ENCODE data around the gene GNG4. TPM values are rescaled to one million over a fixed set of nuclear protein-coding genes. Genes with fewer than 3 reads are reported as not detected.

The GNG4 gene
- total and polyA plus RNA-seq, 2 donors (not counting 1 experiment from before 2014, with no cell fraction given), result 0.52 TPM; not detected in 1

DNA sequence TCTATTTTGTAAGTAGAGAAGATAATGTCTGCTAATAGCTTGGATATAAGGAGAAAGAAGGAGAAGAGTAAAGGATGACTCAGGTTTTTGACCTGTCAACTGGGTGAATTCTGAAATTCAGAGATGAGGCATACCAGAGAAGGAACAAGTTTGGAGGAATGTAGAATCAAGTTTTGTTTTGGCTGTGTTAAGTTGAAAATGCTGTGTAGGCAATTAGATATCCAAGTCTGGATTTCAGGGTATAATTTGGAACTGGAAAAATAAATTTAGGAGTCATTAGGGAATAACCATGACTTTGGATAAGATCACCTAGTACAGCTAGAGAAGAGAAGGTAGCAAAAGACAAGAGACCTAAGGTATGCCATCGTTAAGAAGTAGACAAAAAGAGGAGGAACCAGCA lies 22.4 kb upstream of the GNG4 start:
- ATAC-seq (ENCODE audit: low read depth) (no peak), DNase-seq (no peak)
- no peak overlapping the region for H3K27ac ChIP-seq (ENCODE audit: low read length in 2 of 2)
- Mint-ChIP-seq H3K4me1 (no peaks in the 10 kb centered on the region), H3K9me3 (ENCODE audit: insufficient read depth) (peaks cover 37% of the 10 kb centered on the region), H3K27ac (no peak overlapping the region), H3K27me3 (no peaks in the 10 kb centered on the region), H3K4me3 (no peak overlapping the region)
- CTCF ChIA-PET, result no interaction called here
- H3K4me3 ChIP-seq (ENCODE audit: control extremely low read depth in 1 of 5, extremely low read depth in 1 of 5, insufficient read depth in 1 of 5, low read depth in 2 of 5, low read length in 4 of 5), result no peak overlapping the region
- WGBS (ENCODE audit: insufficient coverage), result 100% methylated on average over 1 of the region's 1 CpG
- no peak overlapping the region for H2AFZ ChIP-seq (ENCODE audit: insufficient read depth, low read depth, low read length, poor library complexity, severe bottlenecking)
- POLR2A ChIA-PET, result no interaction called here
- no peaks in the 10 kb centered on the region for H3K27me3 ChIP-seq (replicated peaks in 1 of 4; ENCODE audit: control extremely low read depth in 1 of 4, control insufficient read depth in 3 of 4, insufficient read depth in 4 of 4, low read length in 3 of 4)
- peaks cover 15 to 34% (median 33%) of the 10 kb centered on the region in 3 donors for H3K9me3 ChIP-seq (ENCODE audit: control extremely low read depth in 1 of 3, control insufficient read depth in 2 of 3, insufficient read depth in 1 of 3, low read length in 2 of 3)
- intact Hi-C loops (cut with micrococcal nuclease), result no loop called here
- no peak for TF ChIP-seq EZH2 (IDR thresholded peaks at IDR 0.05; ENCODE audit: borderline replicate concordance, insufficient read depth, low read depth, low read length, poor library complexity, severe bottlenecking)
- TF ChIP-seq, protein P1, sequence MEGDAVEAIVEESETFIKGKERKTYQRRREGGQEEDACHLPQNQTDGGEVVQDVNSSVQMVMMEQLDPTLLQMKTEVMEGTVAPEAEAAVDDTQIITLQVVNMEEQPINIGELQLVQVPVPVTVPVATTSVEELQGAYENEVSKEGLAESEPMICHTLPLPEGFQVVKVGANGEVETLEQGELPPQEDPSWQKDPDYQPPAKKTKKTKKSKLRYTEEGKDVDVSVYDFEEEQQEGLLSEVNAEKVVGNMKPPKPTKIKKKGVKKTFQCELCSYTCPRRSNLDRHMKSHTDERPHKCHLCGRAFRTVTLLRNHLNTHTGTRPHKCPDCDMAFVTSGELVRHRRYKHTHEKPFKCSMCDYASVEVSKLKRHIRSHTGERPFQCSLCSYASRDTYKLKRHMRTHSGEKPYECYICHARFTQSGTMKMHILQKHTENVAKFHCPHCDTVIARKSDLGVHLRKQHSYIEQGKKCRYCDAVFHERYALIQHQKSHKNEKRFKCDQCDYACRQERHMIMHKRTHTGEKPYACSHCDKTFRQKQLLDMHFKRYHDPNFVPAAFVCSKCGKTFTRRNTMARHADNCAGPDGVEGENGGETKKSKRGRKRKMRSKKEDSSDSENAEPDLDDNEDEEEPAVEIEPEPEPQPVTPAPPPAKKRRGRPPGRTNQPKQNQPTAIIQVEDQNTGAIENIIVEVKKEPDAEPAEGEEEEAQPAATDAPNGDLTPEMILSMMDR (IDR thresholded peaks at IDR 0.05), result no peak
- no peaks in the 10 kb centered on the region for H4K20me1 ChIP-seq (ENCODE audit: control insufficient read depth, insufficient read depth, low read length, poor library complexity, severe bottlenecking)
- no peak overlapping the region for H3K4me2 ChIP-seq (replicated peaks; ENCODE audit: low read depth, low read length, poor library complexity, severe bottlenecking)
- H3K79me2 ChIP-seq (ENCODE audit: control insufficient read depth, insufficient read depth, low read length), result no peaks in the 10 kb centered on the region
- H3K4me1 ChIP-seq (ENCODE audit: control insufficient read depth in 2 of 2, insufficient read depth in 2 of 2, low read length in 2 of 2), result no peaks in the 10 kb centered on the region
- H3K36me3 ChIP-seq (replicated peaks in 1 of 2; ENCODE audit: control extremely low read depth in 1 of 2, control insufficient read depth in 1 of 2, extremely low read depth in 1 of 2, insufficient read depth in 2 of 2, low read length in 1 of 2), result peaks cover 28 to 74% of the 10 kb centered on the region in 2 experiments
- H3K9ac ChIP-seq (ENCODE audit: low read length), result no peak overlapping the region

DNA sequence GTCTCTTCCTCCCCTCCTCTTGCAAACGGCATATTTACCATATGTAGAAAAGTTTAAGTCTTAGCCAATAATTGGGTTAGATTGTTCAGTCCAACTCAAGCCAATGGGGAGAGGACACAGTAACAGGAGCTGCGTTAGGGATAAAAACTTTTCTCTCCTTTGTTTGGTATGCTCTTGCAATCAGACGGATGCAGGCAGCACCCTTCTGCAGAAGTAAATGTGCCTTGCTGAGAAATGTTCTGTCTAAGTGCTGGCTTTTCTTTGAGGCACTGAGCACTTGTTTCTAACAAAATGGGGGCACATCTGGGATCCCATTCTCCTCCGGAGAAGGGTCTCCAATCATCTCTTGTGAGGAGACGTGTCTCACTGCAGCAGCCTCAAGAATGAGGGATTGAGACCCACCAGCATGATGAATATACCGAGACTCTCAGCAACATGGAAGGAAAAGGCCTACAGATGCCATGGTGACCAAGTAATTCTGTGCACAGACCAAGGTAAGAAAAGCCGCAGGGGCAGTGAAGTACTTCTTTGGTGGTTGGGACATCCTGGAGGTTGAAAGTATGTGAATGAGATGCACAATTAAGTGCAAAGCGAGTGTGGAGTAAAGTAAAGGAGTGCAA lies 20.7 kb upstream of the GNG4 start:
- H3K79me2 ChIP-seq (ENCODE audit: control insufficient read depth, insufficient read depth, low read length), result no peaks in the 10 kb centered on the region
- H3K4me3 Mint-ChIP-seq, result no peak overlapping the region
- DNase-seq, result no peak
- peaks cover 12 to 29% (median 27%) of the 10 kb centered on the region in 3 donors for H3K9me3 ChIP-seq (ENCODE audit: control extremely low read depth in 1 of 3, control insufficient read depth in 2 of 3, insufficient read depth in 1 of 3, low read length in 2 of 3)
- H2AFZ ChIP-seq (ENCODE audit: insufficient read depth, low read depth, low read length, poor library complexity, severe bottlenecking), result no peak overlapping the region
- no peak overlapping the region for H3K27ac ChIP-seq (ENCODE audit: low read length in 2 of 2)
- no peaks in the 10 kb centered on the region for H3K27me3 ChIP-seq (replicated peaks in 1 of 4; ENCODE audit: control extremely low read depth in 1 of 4, control insufficient read depth in 3 of 4, insufficient read depth in 4 of 4, low read length in 3 of 4)
- no peaks in the 10 kb centered on the region for H3K4me1 ChIP-seq (ENCODE audit: control insufficient read depth in 2 of 2, insufficient read depth in 2 of 2, low read length in 2 of 2)
- H3K4me1 Mint-ChIP-seq, result no peaks in the 10 kb centered on the region
- WGBS (ENCODE audit: insufficient coverage), result 89% methylated on average over 6 of the region's 8 CpGs
- H3K4me2 ChIP-seq (replicated peaks; ENCODE audit: low read depth, low read length, poor library complexity, severe bottlenecking), result no peak overlapping the region
- intact Hi-C loops (cut with micrococcal nuclease), result no loop called here
- ATAC-seq (ENCODE audit: low read depth), result no peak
- CTCF ChIA-PET, result interaction anchor here (1.0 kb wide), 1 partner anchor 12 kb away, joined by 3 read pairs; no protein-coding TSS in a partner anchor
- H3K36me3 ChIP-seq (replicated peaks in 1 of 2; ENCODE audit: control extremely low read depth in 1 of 2, control insufficient read depth in 1 of 2, extremely low read depth in 1 of 2, insufficient read depth in 2 of 2, low read length in 1 of 2), result peaks cover 25 to 57% of the 10 kb centered on the region in 2 experiments
- H4K20me1 ChIP-seq (ENCODE audit: control insufficient read depth, insufficient read depth, low read length, poor library complexity, severe bottlenecking), result no peaks in the 10 kb centered on the region
- no peak overlapping the region for H3K4me3 ChIP-seq (ENCODE audit: control extremely low read depth in 1 of 5, extremely low read depth in 1 of 5, insufficient read depth in 1 of 5, low read depth in 2 of 5, low read length in 4 of 5)
- H3K9ac ChIP-seq (ENCODE audit: low read length), result no peak overlapping the region
- H3K27me3 Mint-ChIP-seq, result no peaks in the 10 kb centered on the region
- peaks cover 34% of the 10 kb centered on the region for H3K9me3 Mint-ChIP-seq (ENCODE audit: insufficient read depth)
- POLR2A ChIA-PET, result no interaction called here
- no peak for TF ChIP-seq EZH2 (IDR thresholded peaks at IDR 0.05; ENCODE audit: borderline replicate concordance, insufficient read depth, low read depth, low read length, poor library complexity, severe bottlenecking)
- TF ChIP-seq, protein P1 (IDR thresholded peaks at IDR 0.05), result no peak
- no peak overlapping the region for H3K27ac Mint-ChIP-seq

Measured in B cell (primary cell).